ENCODE results near the gene ARL11. TPM values are rescaled to one million over a fixed set of nuclear protein-coding genes. Genes with fewer than 3 reads are reported as not detected.
"Not testable (repeated sequence)": the region's sequence is repeated elsewhere in the genome, so short reads cannot be mapped to it uniquely, and the experiment has no call there.

The ARL11 gene
- total RNA-seq, 2 experiments from 2014 or later, result 0.29 to 0.61 TPM

DNA sequence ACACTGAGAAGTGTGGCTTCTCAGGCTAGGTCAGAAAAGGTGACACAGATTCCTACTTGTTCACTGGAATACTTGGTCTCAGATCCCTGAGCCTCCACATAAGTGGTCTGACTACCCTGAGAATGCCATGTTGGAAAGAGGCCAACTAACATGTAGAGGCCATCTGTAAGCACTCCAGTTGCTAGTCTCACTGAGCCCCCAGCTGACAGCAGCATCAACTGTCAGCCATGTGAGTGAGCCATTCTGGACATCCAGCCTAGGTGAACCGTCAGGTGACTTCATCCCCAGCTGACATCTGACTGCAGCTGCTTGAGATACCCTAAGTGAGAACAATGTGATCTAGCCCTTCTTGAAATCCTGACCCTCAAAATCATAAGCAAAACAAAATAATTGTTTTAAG is 18.1 kb upstream of the ARL11 start:
- intact Hi-C loops (cut with micrococcal nuclease), result no loop called here
- H3K27me3 Mint-ChIP-seq, result no peaks in the 10 kb centered on the region
- H3K36me3 Mint-ChIP-seq (ENCODE audit: low read depth), result no peaks in the 10 kb centered on the region
- H3K4me1 Mint-ChIP-seq (ENCODE audit: low read depth), result peaks cover 5% of the 10 kb centered on the region
- ATAC-seq, result no peak
- POLR2A ChIA-PET, result no interaction called here
- no peak for DNase-seq
- H3K9me3 Mint-ChIP-seq, result no peaks in the 10 kb centered on the region
- CTCF ChIA-PET, result no interaction called here
- H3K27ac Mint-ChIP-seq, result no peak overlapping the region
- H3K4me3 Mint-ChIP-seq, result no peak overlapping the region
- no peak for TF ChIP-seq CTCF (IDR thresholded peaks at IDR 0.05)

DNA sequence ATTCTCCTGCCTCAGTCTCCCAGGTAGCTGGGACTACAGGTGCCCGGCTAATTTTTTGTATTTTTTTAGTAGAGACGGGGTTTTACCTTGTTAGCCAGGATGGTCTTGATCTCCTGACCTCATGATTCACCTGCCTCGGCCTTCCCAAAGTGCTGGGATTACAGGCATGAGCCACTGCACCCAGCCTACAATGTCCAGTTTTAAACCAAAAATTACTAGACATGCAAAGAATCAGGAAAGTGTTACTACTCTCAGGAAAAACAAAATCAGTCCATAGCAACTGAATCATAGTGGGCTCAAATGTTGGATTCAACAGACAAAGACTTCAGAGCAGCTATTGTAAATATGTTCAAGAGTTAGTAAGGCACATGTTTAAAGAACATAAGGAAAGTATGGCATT is 16.3 kb upstream of the ARL11 start:
- intact Hi-C loops (cut with micrococcal nuclease); H3K27me3 Mint-ChIP-seq; H3K27ac Mint-ChIP-seq; ATAC-seq; H3K9me3 Mint-ChIP-seq; H3K4me3 Mint-ChIP-seq; H3K4me1 Mint-ChIP-seq (ENCODE audit: low read depth); DNase-seq; H3K36me3 Mint-ChIP-seq (ENCODE audit: low read depth): not testable (repeated sequence)
- ChIA-PET POLR2A (interaction anchor here (0.6 kb wide), 1 partner anchor 651 kb away, joined by 3 read pairs; no protein-coding TSS in a partner anchor), CTCF (interaction anchor here (1.5 kb wide), 1 partner anchor 9 kb away, joined by 4 read pairs; no protein-coding TSS in a partner anchor)

DNA sequence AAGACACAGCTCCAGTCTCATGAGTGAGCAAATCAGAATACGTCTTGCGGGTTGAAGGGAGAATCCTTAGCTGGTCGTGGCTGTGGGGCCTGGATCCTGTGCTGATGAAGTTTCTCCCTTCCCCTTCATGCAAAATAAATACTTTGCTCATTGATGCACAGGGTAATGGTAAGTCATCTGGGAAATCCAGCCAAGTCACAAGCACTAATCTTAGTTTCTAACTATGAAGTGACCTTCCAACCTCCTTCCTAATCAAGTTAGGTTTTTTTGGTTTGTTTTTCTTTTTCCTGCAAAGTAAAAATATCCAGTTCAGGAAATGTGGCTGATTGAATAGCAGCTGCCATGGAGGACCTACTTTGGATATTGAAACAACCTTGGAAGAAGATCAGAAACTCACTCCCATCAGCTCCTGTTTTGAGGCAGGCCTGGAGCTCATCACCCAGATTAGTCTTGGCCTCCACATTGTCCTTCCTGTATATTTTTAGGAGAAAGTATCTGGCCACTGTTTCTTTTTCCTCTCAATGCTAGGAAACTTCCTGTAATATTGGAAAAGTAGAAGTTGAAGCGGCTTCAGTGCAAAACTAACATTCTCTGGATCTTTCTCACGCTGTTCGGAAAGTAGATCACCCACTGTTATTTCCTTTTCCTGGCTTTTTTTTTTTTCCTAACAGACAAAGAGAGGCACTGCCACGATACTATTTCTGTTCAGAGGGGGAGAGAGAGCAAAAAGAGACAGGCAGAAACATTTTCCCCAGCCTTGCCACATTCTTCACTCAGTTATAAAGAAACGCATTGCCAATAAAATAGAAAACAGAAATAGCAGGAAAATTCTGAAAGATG is 12.3 kb upstream of the ARL11 start:
- no peaks in the 10 kb centered on the region for H3K27me3 Mint-ChIP-seq
- no peaks in the 10 kb centered on the region for H3K4me1 Mint-ChIP-seq (ENCODE audit: low read depth)
- ATAC-seq (no peak), DNase-seq (no peak)
- no peak for TF ChIP-seq CTCF (IDR thresholded peaks at IDR 0.05)
- no peak overlapping the region for H3K27ac Mint-ChIP-seq
- no peak overlapping the region for H3K4me3 Mint-ChIP-seq
- intact Hi-C loops (cut with micrococcal nuclease), result no loop called here
- H3K9me3 Mint-ChIP-seq, result no peaks in the 10 kb centered on the region
- no peaks in the 10 kb centered on the region for H3K36me3 Mint-ChIP-seq (ENCODE audit: low read depth)
- POLR2A ChIA-PET, result no interaction called here
- CTCF ChIA-PET, result interaction anchor here (0.9 to 1.1 kb wide), 2 partner anchors 9 kb away, joined by 3 to 6 read pairs; no protein-coding TSS in a partner anchor

- H3K4me1 Mint-ChIP-seq (ENCODE audit: low read depth), result no peaks in the 10 kb centered on the region
- H3K27ac Mint-ChIP-seq, result no peak overlapping the region
- no peaks in the 10 kb centered on the region for H3K27me3 Mint-ChIP-seq
- ATAC-seq (no peak), DNase-seq (no peak)
- no peak overlapping the region for H3K4me3 Mint-ChIP-seq
- no peak for TF ChIP-seq CTCF (IDR thresholded peaks at IDR 0.05)
- H3K36me3 Mint-ChIP-seq (ENCODE audit: low read depth), result no peaks in the 10 kb centered on the region
- no peaks in the 10 kb centered on the region for H3K9me3 Mint-ChIP-seq
- intact Hi-C loops (cut with micrococcal nuclease), result no loop called here
- POLR2A ChIA-PET, result no interaction called here
- CTCF ChIA-PET, result interaction anchor here (0.9 kb wide), 1 partner anchor 10 kb away, joined by 3 read pairs; no protein-coding TSS in a partner anchor
Observed at GRCh38 chr13:49616676-49617065, 11.6 kb upstream of the ARL11 start.

- intact Hi-C loops (cut with micrococcal nuclease), result no loop called here
- H3K36me3 Mint-ChIP-seq (ENCODE audit: low read depth), result no peaks in the 10 kb centered on the region
- H3K4me3 Mint-ChIP-seq, result no peak overlapping the region
- no peaks in the 10 kb centered on the region for H3K9me3 Mint-ChIP-seq
- no peak overlapping the region for H3K27ac Mint-ChIP-seq
- H3K4me1 Mint-ChIP-seq (ENCODE audit: low read depth), result no peaks in the 10 kb centered on the region
- TF ChIP-seq CTCF (IDR thresholded peaks at IDR 0.05), result no peak
- ChIA-PET CTCF (no interaction called here), POLR2A (no interaction called here)
- DNase-seq (no peak), ATAC-seq (no peak)
- H3K27me3 Mint-ChIP-seq, result no peaks in the 10 kb centered on the region
Observed at GRCh38 chr13:49620170-49620621, 8.1 kb upstream of the ARL11 start.

Measured in activated CD8-positive, alpha-beta T cell treated with anti-CD3 and anti-CD28 coated beads for 36 hours (primary cell).